Stimulated activated naive CD4-positive, alpha-beta T cell treated with Interleukin-2 at 50 U/mL for 16 hours (primary cell): Measurements from ENCODE around the gene UBASH3A.

ENCODE experiments used
- DNase-seq: peaks from one replicate; lab custom pipeline; 2025; lab: John Stamatoyannopoulos, UW

The UBASH3A gene

DNA sequence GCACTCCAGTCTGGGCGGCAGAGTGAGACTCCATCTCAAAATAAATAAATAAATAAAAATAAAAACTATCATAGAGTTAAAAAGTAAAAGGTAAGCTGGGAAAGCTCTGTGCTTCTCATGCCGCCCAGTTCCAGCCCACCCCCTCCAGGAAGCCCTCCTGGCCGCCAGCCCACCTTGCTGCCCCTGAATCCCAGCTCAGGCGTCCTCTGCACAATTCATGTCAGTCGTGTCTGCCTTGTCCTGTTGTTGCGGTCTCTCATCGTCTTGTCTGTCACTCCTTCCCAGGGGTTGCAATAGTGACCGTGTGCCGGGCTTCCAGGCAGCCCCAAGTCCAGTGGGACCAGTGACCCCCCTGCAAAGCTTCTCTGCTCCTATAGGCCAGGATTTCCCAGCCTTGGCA lies 48.2 kb downstream of the UBASH3A start:
- no peak for DNase-seq

- no peak for DNase-seq
Observed at GRCh38 chr21:42452401-42453223, 48.9 kb downstream of the UBASH3A start.

GRCh38 chr21:42453224-42453985 lies 49.7 kb downstream of the UBASH3A start:
- no peak for DNase-seq

DNA sequence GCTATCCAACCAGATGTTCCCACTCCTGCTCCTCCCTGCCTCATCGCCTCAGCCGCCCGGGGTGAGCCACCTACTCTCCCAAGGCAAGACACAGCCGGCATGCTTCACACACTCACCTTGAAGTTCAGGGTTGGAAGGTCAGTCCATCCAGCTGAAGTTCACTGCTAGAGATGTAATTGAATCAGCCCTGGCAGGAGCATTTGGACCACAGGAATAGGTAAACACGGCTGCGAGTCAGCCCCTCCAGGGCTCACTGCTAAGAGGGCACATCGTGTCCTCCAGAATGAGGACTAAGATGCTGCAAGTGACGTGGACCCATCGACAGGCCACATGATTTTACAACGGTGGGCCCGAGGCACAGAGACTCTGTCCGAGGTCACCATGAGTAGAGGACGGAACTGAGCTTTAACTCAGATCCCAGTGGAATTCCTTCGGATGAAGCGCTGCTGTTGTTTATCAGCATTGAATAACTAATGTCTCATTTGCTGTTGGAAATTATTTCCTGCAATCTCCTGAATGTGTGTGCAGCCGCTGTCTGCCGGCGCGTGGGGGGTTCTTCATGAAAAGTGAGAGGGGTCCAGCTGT lies 50.4 kb downstream of the UBASH3A start:
- no peak for DNase-seq

GRCh38 chr21:42454786-42455185 lies 51.1 kb downstream of the UBASH3A start:
- no peak for DNase-seq

DNA sequence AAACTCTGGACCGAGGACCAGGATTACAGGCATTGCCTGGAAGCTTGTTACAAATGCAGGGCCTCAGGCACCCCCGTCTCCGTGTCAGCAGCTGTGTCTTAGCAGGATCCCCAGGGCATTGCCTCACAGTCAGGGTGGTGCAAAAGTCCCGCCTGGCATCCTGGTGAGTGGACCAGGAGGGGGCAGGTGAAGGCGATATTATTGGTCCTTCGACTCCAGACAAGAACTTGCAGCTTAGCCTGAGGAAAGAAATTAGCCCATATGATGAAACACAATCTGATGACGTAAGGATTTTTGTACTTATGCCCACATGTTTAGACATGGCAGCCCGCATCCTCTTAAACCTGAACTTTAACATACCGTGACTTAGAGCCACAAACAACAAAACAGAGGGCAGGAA lies 51.5 kb downstream of the UBASH3A start:
- DNase-seq: no peak

DNA sequence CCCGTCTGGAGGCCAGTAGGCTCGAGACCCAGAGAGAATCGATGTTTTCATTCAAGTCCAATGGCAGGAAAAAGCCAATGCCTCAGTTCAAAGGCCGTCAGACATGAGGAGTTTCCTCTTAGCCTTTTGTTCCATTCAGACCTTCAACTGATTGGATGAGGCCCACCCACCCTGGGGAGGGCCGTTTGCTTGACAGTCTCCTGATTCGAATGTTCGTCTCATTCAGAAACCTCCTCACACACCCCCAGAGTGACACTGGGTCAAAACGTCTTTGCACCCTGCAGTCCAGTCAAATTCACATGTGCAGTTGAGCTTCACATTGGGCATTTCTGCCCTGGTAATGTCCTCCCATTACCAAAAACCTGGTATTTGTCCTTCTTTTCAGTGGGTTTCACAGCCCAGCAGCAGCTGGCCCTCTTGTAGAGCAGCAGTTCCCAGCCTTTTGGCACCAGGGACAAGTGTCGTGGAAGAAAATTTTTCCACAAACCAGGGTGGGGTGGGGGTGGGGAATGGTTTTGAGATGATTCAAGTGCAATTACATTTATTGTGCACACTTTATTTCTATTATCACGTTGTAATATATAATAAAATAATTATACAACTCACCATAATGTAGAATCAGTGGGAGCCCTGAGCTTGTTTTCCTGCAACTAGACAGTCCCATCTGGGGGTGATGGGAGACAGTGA lies 52.2 kb downstream of the UBASH3A start:
- DNase-seq: no peak

DNA sequence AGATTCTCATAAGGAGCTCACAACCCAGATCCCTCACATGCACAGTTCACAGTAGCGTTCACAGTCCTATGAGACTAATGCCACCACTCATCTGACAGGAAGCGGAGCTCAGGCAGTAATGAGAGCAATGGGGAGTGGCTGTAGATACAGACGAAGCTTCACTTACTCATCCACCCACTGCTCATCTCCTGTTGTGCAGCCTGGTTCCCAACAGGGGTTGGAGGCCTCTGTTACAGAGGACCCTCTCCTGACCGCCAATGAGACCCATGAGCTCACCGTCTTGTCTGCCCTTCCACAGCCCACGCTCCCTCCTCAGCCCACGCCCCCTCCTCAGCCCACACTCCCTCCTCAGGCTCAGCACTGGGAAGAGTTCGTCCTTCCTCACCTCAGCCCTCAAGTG lies 52.8 kb downstream of the UBASH3A start:
- peak; percentile 50 for DNase-seq

DNA sequence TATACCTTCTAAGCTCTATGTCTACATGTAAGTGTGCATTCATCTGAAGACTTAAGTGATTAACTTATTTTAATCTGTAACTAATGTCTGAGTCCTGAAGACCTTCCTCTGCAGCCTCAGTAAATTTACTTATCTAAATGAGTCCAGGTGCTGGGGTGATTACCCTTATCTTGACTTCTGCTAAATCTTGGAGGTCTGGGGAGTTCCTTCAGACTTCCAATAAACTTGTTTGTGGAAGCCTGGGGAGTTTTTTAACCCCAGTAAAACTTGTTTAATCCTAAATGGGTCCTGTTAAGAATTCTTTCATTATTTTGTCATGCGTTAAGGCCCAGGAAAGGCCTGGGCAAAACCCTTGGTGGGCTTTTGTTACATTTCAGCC lies 55.4 kb downstream of the UBASH3A start:
- no peak for DNase-seq

GRCh38 chr21:42459546-42460215 lies 56.0 kb downstream of the UBASH3A start:
- no peak for DNase-seq

DNA sequence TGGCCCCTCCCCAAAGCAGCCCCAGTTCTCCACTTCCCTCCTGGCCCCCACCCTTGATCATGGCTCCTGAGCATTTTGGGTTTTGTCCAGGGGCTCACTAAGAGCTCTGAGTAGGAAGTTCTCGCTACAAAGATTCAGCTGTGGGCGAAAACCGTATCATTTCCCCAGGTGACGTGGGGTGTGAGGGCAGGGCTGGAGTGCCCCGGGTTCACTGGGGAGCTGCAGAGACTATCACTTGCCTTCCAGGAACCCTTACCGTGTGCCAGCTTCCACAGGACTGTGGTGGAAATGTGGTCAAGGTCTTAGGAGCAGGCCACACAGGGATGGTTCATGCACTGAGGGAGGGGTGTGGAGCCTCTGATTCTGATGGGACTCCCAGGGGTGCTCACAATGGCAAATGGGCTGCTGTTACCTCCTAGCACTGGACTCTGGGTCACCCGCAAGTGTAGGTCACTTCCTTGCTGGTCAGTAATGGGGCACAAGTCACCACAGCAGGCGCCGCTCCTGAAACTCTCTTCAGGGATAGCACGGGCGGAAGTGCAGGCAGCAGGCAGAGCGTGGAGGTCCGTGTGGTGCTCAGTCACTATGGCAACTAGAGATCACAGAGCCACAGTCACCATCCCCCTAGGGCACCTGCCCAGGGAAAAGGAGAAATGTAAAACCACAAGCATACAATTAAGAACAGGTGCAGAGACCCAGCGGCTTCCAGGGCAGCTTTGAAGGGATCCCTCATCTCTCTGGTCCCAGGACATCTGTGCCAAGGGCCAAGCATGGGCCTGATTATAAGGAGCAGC lies 56.9 kb downstream of the UBASH3A start:
- no peak for DNase-seq

DNA sequence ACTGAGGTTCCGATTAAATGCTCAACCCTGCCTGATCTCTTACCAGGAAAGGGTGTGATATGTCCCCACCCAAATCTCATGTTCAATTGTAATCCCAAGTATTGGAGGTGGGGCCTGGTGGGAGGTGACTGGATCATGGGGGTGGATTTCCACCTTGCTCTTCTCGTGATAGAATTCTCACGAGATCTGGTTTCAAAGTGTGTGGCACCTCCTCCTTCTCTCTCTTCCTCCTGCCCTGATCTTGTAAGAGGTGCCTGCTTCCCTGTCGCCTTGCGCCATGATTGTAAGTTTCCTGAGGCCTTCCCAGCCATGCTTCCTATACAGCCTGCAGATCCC lies 57.5 kb downstream of the UBASH3A start:
- DNase-seq: no peak

DNA sequence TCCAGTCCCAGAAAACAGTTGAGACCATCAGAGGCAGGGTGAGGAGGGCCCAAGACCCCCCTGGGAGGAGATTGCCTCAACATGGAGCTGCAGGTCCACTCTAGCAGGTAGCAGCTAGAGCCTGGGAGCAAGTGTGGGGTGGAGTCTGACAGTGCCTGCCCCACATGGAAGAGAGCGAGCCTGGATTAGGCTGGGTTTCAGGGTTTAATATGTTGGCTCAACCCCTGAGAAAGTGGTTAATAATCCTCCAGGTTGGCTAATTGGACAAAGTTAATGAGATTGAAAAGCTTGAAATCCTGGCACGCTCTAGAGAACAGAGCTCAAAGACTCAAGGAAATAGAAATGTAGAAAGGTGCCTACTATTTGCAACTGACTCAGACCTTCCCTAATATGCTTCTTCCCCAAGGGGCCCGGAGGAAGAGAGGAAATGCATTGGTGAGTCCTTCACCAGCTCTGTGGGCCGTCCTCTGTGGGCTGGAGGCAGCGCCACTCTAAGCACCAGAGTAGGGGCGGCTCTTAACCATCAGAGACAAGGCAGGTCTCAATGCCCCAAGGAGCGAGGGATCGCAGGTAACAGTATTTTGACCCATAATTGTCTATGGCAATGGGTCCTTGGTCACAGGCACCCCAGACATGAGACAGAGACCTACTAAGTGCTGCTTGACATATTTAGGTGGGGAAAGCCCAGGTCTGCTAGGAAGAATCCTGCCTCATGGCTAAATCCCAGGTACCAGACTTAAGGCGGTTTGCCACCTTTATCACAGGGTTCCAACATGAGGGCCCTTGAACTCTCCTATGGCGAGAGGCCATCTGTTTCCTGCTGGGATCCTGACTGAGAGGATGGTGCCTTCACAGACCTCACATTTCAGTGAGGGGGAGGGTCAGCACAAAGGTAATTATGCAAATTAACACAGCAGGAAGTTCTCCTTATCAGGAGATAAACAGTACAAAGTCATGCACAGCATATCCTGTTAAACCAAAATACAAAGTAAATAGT lies 58.5 kb downstream of the UBASH3A start:
- no peak for DNase-seq

- peak; percentile 42 for DNase-seq
Observed at GRCh38 chr21:42463861-42464515, 60.3 kb downstream of the UBASH3A start.

- no peak for DNase-seq
Observed at GRCh38 chr21:42465008-42465802, 61.5 kb downstream of the UBASH3A start.

DNA sequence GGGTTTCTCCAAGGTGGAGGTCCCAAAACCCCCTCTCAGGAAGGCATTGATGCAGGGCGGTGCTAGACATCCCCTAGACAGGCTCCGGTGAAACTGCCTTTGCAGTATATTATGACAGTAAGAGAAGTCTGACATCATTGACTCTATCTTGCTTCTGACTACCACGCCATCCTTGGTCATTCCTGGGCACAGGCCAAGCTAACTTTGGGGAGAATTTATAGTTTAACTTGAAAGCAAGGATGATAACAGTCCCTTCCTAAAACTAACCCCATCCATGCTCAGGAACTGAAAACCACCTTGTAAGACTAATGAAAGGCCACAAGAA lies 62.1 kb downstream of the UBASH3A start:
- no peak for DNase-seq

GRCh38 chr21:42466700-42467099 lies 63.0 kb downstream of the UBASH3A start:
- DNase-seq: no peak

- DNase-seq: no peak
Observed at GRCh38 chr21:42467140-42467983, 63.7 kb downstream of the UBASH3A start.
